GM18870 (cell line): ENCODE results near the gene FRS2.

ENCODE experiments used
- ATAC-seq: cut with Tn5 transposase; IDR thresholded peaks from one replicate; pipeline ENCODE4 v1.9.1; 2021; ENCODE audit warnings: moderate library complexity; ENCODE audit not compliant: unreplicated experiment

Gene FRS2

DNA sequence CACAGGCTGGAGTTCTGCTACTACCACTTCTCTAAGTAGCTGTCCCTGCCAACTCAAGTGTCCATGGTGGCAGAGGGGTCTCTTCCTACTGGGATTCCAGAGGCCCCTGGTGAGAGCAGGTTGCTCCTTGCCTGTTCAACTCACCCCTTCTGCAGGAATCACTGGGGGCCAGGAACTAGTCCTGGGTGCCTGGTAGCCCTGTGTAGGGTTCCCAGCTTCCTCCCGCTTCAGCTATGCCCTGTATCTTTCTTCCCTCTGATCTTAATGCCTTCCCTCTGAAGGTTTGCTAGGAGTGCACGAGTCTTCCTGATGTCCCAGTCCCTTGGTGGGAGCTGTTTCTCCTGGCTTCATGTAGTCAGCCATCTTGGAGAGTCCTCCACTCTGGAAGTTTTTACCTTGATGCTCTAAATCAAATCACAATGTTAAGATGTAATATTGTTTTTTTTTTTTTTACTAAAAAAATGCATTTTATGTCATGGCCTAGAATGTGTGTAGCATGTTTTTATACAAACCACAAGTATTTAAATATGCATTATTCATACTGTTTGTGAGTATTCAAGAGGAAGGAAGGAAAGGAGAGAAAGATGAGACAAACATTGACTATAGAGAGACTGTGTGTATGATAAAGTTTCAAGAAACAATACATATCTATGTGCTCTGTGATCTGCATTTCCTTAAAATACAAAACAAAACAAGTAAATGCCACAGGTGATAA lies 54.7 kb downstream of the FRS2 start:
- no peak for ATAC-seq

DNA sequence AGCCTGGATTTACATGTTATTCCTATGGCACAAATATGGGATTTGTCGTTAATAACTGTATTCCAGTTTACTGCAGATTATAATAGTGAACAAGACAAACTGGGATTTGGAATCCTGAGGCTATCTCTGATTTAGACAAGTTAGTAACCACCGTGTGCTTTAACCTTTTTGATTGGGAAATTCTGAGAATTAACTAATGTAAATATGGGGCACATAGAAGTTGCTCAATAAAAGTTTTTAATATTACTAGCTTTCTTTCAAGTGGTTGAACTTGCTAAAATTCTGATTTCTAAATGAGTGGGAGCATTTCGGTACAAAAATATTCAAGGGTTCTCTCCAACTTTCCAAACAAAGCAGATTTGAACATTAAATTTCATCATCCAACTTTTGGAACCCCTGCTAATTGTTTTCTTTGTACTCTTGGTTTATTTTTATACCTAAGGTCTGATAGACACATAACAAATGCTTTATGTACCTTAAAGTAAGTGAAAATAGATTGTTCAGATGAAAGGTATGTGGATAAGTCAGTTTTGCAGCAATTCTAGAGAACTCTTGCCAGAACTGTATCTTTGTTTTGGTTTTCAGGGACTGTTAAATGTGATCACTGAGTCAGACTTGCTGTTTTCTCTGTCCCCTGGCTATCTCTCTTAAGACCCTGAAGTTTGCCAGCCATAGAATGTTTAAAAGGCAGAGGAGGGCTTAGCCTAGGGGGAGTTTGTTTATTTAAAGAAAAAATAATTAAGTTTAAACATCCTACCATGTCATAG lies 57.5 kb downstream of the FRS2 start:
- ATAC-seq: no peak

DNA sequence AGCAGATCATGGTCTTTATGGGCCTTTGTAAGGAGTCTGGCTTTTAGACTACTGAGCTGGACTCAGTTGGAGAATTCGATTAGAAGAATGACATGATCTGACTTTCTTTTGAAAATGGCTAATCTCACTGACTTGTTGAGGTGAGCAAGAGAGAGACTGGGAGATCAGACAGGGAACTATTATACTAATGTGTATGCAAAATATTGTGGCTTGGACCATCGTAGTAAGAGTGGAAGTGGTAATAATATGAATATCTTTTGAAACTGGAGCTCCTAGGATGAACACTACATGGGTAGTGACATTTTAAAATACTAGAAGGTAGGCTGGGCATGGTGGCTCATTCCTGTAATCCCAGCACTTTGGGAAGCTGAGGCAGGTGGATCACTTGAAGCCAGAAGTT lies 58.8 kb downstream of the FRS2 start:
- no peak for ATAC-seq

DNA sequence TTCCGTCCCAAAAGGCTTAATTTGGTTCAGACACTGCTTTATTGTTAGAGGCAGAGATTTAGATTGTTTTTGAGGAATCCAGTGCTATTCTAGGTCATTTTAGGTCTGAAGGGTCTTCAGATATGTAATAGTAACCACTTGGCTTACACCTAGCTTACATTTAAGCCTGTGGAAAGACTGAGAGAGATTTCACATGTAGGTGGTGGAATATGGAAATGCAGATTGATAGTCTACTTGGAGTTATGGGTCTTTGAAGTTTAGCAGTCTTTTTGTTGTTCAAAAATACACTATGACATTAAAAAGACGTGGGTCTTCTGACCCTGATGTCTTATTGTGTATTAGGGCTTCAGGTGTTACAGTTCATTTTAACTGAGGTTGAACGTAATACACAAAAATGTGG lies 63.7 kb downstream of the FRS2 start:
- ATAC-seq: no peak

DNA sequence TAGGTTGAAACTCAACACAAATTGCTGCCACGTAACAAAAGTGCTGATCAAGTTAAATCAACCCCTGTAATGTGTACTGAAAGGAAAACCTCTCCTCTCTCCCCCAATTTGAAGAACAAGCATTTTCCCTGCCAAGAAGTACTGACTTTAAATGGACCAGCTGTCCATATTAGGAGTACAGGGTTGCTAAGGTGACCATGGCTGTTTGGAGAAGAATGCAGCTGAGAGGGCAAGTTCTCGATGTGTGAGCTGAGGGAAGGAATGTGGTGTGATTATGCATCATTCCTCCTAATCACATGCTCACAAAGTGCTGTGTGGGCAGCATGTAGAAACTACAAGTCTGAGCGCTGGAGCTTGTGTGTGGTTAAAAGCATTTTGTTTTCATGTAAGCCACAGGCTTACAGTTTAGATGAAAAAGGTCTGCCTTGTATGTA lies 64.2 kb downstream of the FRS2 start:
- ATAC-seq: peak; percentile 75

DNA sequence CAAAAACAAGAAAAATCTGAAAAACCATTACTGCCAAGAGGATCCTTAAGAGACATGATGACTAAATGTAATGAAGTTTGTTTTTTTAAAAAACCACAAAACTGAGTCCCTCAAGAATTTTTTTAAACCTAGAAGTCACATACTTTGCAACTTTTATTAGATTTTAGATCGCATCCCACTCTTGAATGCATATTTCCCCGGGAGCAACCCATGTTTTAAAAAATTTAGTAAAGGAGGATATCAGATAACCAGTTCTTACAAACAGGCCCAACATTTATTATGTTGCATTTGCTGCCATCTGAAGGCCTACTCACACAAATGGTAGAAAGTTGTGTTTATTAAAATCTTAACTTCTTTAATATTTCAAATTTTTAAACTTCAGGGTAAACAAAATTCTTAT lies 70.8 kb downstream of the FRS2 start:
- ATAC-seq: no peak

DNA sequence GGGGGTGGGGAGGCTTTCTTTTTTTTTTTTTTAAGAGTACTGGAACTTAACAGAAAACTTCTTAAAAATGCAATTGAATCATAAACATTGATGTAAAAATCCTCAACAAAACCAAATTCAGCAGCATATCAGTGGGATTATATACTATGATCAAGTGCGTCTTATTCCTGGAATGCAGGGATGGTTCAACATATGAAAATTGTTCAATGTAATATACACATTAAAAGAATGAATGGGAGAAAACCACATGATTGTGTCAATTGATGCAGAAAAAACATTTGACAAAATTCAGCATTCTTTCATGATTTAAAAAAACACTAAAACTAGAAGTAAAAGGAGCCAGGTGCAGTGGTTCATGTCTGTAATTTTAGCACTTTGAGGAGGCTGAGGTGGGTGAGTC lies 73.9 kb downstream of the FRS2 start:
- no peak for ATAC-seq

DNA sequence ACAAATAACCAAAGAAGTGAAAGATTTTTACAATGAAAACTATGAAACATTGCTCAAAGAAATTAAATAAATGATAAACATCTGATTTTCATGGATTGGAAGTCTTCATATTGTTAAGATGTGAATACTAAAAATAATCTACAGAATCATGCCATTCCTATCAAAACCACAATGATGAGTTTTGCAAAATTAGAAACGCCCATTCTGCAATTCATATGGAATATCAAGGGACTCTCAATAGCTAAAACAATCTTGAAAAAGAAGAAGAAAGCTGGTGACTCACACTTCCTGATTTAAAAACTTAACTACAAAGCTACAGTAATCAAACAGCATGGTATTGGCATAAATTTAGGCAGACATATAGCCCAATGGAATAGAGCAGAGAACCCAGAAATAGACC lies 74.9 kb downstream of the FRS2 start:
- ATAC-seq: no peak

DNA sequence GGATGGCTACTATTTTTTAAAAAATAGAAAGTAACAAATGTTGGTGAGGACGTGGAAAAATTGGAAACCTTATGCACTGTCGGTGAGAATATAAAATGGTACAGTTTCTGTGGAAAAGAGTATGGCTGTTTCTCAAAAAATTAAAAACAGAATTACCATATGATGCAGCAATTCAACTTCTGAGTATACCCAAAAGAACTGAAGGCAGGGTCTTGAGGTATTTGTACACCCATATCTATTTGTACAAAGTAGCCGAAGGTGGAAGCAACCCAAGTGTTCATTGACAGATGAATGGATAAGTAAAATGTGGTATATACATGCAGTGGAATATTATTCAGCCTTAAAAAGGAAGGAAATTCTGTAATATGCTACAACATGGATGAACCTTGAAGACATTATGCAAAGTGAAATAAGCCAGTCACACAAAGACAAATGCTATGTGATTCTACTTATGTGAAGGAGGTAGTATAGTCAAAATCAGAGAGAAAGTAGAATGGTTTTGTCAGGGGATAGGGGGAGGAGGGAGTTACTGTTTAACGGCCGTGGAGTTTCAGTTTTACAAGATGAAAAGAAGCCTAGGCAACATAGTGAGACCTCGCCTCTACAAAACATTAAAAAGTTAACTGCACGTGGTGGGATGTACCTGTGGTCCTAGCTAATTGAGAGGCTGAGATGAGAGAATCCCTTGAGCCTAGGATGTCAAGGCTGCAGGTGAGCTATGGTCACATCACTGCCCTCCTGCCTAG lies 76.7 kb downstream of the FRS2 start:
- peak; percentile 90 for ATAC-seq

DNA sequence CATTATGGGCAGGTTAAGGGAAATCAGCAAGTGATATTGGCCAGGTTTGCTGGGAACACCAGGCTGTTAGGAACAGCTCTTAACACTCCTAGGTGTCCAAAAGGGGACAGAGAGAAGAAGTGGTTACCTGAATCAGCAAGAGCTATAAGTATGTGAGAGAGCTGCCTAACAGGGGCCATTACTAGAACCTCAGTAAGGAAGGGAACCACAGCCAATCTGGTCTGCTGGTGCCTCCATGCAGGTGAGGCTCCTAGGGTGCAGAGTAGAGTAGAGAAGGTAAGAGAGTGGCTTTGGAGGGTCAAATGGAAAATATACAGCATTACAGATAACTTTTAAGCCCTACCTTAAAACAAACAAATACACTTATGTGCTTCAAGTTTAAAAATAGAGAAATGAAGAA lies 78.5 kb downstream of the FRS2 start:
- no peak for ATAC-seq

DNA sequence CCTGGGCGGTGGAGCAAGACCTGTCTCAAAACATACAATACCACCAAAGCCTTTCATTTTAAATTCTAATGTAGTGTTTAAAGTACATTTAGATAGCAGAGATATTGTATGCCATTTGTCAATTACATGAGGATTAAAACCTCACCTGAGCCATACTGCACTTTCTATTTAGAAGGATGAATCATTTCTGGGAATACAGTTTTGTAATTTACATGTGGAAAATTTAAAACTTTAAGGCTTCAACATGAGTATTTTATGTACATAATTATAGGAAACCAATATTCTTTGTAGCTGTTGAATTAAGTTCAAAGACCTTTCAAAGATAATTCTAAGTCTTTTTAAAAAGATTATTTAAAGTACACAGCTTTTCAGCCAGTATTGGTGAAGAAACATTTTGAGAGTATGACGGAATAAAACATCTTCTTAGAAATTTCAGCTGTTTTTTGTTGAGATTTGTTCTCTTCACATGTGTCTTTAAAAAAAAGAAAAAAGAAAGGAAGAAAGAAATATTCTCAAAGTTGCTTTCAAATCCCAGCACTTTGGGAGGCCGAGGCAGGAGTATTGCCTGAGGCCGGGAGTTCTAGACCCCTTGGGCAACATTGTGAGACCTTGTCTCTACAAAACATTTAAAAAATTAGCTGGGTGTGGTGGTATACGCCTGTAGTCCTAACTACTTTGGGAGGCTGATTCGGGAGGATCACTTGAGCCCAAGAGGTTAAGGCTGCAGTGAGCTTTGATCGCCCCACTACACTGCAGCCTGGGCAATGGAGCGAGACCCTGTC lies 80.6 kb downstream of the FRS2 start:
- ATAC-seq: no peak

DNA sequence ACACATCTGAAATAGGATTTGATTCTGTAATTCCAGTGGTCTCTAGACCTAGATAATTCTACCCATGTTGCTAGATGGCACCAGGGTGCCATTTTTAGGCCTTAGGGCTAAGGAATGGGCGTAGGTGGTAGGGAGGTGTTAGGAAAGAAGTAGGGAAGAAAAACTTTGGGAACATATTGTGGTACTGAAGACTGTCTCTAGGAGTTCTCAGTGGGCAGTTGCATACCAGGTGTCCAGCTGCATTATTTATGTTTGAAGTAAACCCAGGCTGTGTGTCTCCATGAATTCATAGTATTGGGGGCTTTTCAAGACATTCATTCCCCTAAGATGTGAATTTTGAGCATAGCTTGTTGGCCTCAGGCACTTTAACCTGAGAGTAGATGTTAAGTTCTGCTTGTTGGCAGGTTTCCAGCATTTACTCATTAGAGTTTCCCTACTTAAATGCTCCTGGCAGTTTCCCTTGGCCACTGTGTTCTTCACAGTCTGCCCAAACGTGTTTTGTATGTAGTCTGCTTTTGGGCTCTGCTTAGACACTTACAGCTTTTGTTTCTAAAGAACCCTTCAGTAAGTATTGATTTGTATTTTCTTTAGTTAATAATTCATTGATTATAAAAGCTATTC lies 83.5 kb downstream of the FRS2 start:
- no peak for ATAC-seq

DNA sequence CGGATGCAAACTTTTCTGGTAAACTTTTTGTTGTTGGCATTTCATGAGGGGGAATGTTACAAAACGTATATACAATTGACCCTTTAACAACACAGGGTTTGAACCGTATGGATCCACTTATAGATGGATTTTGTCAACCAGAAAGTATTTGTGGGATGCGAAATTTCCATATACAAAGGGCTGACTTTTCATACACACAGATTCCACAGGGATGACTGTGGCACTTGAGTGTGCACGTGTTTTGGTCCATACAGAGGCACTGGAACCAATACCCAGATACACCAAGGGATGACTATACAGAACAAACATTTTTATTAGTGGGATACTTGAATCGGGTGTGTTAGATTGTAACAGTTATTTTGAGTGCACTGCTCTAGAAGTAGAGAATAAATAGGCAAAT lies 85.3 kb downstream of the FRS2 start:
- ATAC-seq: no peak

DNA sequence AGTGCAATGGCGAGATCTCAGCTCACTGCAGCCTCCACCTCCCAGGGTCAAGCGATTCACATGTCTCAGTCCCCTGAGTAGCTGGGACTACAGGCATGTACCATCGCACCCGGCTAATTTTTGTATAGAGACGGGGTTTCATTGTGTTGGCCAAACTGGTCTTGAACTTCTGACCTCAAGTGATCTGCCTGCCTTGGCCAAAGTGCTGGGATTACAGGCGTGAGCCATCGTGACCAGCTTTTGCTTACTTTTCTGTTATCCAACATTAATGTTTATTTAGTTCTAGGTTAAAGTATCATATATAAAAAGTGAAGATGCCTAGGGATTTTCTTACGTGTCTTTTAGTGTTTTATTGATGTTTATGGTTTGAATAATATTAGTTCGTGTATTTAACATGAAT lies 86.2 kb downstream of the FRS2 start:
- ATAC-seq: no peak

DNA sequence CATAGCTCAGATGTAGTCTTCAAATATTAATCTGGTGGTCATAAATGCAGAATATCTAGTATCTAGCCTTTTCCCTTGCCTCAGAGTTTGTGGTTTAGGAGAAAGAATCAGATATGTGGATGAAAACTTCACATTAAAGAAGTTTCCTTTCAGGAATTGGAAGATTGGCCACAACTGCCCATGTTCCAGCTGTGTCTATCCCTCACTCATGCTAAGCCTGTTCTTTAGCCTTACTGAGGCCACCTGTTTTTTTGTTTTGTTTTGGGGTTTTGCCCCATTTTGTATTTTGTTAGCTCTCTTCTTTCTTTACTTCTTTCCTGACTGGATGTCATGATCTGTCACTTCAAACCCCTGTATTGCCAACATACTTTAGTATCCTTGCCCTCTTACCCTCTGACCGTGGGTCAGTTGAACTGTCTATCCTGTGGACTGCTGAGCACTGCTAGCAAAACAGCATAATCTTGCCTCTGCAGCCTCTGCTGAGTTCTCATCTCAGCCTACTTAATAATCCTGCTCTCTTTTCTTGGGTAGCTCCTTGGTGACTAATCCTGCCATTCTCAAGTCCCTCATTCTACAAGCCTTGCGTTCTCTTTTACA lies 93.1 kb downstream of the FRS2 start:
- ATAC-seq: no peak

DNA sequence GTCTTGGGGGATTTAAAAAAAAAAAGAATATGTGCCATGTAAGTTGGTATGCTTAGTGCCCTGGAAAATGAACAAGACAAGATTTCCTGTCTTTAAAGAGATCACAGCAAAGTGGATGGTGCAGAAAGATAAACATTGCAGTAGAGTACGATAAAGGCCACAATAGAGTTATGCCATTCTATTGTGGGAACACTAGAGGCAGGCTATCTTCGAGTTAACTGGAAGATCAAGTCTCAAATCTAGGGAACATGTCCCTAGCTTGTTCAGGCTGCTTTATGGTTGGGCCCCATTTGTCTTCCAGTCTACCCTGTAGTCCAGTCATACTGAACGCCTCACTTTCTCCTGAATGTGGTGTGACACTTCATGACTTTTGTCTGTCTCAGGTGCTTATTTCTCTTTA lies 96.4 kb downstream of the FRS2 start:
- ATAC-seq: no peak

DNA sequence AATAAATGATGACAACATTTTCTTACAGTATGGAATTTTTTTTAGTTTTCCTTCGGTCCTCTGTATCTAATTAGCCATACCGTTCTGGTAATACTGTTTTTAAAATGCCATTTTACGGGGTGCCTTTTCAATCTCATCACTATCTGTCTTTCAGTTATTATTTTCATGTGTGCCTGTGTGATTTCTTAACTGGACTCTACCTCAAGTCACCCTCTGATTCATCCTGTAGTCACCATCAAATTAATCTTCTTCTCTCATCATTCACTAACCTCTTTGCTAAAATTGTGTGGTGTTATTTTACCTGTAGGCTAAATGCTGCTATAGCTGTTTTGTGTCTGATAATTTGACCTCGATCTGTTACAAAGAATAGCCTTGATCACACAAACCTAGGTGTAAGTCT lies 99.0 kb downstream of the FRS2 start:
- ATAC-seq: no peak

DNA sequence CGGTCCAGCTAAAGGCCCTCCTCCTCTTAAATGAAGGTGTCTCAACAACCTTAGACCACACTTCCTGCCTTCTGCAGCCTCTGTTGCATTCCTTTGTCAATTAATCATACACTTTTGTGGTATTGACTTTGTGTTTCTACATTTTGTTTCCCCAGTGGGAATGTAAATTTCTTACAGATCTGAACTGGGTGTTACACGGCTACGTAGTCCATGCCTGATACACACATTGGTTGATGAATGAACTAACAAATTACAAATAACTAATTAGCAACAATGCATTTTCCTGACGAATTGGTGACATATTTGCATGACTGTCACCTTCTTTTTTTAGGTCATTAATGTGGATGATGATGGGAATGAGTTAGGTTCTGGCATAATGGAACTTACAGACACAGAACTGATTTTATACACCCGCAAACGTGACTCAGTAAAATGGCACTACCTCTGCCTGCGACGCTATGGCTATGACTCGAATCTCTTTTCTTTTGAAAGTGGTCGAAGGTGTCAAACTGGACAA lies 99.9 kb downstream of the FRS2 start:
- ATAC-seq: no peak

DNA sequence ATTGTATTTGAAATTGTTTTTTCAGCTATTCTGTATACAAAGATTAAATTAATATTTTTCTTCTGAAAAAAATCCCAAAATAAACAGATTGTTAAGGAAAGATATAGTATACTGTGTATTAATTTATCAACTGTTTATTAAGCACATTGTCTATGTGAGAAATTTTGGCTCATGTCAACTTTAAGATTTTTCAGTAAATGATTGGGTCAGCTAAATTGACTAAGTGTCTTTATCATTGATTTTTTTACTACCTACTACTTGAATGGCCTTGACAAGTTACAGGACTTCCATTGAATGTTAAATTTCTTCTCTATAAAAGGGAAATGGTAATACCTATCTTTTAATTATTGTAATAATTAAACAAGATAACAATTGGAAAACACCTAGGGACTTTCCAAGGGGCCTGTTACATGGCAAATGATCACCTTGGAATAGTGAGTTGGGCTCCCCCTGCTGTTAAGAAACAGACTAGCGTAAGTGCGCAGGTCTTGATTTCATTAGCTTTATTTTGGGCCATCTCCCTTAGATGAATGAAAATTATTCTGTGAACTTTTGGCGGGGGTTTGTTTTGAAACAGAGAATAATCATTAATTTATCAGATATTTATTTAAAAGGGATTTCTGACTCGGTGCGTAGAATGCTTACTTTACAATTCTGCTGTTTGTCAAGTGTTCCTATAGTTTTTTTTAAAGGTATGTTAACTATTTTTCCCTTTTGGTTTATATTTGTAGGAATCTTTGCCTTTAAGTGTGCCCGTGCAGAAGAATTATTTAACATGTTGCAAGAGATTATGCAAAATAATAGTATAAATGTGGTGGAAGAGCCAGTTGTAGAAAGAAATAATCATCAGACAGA lies 100.6 kb downstream of the FRS2 start:
- ATAC-seq: peak; percentile 61
